GM21528 (cell line): Measurements from ENCODE around the gene VANGL2.
"Not testable (repeated sequence)": the region's sequence is repeated elsewhere in the genome, so short reads cannot be mapped to it uniquely, and the experiment has no call there.

Source experiments
- ATAC-seq: cut with Tn5 transposase; IDR thresholded peaks from one replicate; pipeline ENCODE4 v1.9.1; 2021; ENCODE audit warnings: mild to moderate bottlenecking, moderate library complexity; ENCODE audit not compliant: unreplicated experiment, low FRiP score

The VANGL2 gene

DNA sequence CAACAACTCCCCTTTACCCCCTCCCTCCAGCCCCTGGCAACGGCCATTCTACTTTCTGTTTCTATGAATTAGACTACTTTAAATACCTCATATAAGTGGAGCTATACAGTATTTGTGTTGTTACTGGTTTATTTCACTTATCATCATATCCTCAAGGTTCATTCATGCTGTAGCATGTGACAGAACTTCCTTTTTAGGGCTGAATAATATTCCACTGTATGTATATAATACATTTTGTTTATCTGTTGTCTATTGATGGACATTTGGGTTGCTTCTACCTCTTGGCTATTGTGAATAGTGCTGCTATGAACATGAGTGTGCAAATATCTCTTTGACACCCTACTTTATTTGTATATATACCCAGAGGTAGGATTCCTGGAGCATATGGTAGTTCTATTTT is 31.3 kb upstream of the VANGL2 start:
- ATAC-seq: no peak

DNA sequence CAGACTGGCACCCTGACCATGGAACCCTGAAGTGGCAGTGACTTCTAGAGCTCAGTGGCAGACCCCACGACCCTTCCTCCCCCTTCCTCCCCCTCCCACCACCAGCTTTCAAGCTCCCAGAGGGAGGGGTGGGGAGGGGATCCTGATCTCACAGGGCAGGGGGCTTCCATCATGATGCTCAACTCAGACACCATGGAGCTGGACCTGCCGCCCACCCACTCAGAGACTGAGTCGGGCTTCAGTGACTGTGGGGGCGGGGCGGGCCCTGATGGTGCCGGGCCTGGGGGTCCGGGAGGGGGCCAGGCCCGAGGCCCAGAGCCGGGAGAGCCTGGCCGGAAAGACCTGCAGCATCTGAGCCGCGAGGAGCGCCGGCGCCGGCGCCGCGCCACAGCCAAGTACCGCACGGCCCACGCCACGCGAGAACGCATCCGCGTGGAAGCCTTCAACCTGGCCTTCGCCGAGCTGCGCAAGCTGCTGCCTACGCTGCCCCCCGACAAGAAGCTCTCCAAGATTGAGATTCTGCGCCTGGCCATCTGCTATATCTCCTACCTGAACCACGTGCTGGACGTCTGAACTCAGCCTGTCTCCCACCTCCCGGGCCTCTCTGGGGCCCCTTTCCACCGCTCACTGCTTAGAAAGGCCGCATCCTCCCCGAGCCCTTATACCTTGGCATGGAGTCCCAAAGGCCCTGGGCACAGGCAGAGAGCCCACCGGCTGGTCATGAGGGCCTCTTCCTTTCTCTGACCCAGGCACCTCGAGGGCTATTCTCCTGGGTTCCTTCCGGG is 29.6 kb upstream of the VANGL2 start:
- no peak for ATAC-seq

DNA sequence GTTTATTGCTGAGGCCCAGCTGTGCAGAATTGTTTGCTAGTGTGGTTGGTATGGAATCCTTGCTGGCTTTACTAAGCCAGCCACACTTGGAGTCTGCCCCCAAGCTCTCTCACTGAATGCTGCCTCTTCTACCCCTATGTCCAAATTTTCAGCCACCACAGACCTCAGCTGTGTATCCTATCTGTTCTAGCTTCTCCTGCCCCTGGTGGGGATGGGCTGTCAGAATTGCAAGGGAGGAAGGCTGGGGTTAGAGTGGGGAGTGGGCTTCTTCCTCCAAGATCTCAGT is 29.1 kb upstream of the VANGL2 start:
- no peak for ATAC-seq

DNA sequence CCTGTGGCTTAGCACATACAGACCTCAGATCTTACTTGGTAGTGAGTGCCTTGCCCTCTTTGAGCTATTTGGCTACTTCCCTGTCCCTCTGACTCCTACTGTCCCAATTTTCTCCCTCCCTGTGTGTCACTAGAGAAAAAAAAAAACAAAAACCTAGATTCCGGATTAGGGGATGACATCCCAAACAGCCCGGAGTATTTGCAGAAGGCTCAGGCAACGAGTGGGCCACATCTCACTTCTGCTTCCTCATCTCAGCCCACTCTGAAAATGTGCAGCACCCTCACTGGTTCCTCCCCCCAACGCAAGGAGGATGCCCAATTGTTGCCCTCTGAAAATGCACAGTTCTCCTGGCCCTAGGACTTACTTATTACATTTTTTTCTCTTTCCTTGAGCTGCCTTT is 28.6 kb upstream of the VANGL2 start:
- ATAC-seq: no peak

DNA sequence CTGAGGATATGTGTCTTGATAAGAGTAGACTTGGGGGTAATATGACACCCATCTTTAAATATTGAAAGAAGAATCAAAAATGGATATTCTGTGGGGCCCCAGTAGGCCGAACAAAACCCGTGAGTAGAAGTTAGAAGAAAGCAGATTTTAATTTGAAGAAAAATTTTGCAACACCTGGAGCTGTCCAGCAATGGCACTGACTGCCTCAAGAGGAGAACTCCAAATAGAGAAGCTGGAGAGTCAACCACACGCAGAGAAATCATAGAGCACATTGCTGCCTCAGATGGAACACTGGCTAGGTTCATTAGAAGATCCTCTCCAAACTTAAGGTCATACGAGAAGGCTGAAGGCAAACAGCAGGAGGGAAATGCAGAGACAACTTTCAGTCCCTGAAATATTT is 26.7 kb upstream of the VANGL2 start:
- ATAC-seq: no peak

DNA sequence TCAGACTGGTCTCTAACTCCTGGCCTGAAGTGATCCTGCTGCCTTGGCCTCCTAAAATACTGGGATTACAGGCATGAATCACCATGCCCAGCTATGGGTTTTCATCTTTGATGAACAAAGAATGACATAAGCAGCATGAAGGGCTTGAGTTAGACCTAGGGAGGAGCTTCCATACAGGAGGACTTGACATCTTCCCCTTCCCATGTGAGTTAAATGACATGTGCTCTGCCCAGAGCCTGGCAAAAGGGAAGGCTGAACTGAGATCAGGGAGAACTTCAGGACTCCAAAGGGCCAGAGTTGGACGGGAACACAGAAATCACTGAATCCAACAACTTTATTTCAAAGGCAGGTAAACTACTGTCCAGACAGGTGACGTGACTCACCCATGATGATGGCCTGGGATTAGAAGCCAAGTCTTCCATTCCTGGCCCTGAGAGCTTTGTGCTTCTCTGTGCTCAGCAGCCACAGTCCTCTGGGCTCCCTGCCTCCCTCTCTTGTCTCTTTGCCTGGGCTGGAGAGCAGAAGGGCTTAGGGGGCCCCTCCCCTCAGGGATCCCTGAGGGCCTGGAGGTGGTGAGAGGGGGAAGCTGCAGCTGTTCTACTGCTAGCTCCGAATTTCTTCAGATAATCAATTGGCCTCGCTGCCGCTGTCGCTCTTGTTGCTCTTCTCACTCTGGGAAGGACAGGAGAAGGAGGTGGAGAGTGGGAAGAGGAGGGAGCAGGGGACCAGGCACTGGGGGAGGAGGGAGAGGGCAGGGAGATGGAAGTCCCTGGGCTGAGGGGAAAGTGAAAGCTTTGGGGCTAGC is 25.9 kb upstream of the VANGL2 start:
- ATAC-seq: no peak

DNA sequence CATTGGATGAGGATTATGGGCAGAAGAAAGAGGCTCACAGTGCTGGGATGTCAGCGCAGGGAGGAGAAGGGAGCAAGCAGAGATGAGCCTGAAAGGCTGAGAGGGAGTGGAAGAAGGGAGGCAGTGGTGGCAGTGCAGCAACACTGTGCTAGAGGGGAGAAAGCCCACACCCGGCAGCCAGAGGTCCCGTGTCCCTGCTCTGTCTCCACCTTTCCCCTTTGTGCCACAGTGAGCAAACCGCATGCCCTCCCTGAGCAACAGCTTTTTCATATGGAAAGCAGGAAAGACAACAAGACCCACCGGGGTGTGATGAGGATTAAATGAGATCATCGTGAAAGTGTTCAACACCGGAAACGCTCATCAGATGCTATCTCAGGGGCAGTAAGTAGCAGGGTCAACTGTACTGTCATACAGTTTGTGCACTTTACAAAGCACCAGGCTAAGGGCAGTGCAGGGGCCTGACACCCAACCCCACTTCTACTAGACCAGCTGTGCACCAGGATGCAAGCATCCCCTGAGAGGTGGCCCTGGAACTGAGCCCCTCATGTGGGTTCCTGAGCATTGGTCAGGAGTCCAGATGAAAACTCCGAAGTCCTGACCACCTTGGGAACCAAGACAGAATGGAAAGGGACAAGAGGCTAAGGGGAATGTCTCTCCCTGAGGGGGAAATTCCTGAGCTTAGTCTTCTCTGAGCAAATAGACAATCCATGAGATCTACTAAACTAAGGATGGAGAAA is 24.4 kb upstream of the VANGL2 start:
- ATAC-seq: no peak

DNA sequence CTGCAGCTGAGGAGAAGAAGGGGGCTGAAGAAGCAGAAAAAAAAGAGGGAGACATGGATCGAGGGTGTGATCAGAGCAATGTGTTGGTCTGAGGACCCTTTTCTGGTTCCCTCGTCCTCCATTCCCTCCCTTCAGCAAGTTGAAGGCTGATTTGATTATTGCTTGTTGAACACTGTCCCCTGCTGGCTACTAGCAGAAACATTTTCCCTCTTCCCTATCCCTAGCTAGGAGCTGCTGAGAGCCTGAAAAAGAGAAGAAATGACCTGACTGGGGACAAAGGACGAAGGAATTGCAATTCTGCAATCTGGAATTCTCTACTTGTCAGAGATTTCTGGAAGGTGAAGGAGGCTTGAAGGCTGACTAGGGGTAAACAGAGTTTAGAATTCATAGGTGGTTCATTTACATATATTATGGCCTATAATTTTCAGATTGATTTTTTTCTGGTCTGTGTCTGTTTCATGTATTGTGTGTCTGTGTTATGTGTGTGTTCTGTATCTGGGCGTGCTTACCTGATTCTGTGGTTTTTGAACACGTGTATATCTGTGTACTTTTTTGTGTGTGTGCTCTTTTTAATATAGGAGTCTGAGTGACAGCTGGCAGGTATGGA is 23.7 kb upstream of the VANGL2 start:
- no peak for ATAC-seq

DNA sequence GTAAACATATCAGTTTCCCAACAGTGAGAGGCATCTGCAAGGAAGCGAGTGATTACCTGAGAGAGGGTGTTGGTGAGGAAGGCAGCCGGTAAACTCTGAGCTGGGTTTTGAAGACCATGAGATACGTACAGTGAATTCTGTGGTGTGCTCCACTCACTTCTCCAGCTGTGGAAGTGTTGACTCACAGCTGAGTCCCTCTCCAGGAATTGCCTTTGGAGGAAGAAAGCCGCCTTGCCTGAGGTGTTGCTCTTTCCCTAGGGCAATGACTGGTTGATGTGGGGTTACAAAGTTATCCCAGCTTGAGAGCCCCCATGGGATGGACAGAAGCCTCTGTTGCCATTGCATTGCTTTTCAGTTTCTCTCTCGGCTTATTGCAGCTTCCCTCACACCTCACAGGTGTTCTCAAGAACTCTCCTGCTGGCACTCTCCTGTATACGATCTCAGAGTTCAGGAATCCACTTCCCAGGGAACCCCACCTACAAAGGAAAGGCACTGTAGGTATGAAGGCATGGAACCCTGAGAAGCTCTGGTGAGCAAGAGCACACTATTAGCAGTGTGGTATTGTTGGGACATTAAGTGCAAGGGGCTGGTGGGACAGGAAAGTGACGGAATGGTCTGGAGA is 22.7 kb upstream of the VANGL2 start:
- no peak for ATAC-seq

DNA sequence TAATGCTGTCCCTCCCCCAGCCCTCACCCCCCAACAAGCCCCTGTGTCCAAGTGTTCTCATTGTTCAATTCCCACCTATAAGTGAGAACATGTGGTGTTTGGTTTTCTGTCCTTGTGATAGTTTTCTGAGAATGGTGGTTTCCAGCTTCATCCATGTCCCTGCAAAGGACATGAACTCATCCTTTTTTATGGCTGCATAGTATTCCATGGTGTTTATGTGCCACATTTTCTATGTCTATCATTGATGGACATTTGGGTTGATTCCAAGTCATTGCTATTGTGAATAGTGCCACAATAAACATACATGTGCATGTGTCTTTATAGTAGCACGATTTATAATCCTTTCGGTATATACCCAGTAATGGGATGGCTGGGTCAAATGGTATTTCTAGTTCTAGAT is 15.6 kb upstream of the VANGL2 start:
- not testable (repeated sequence) for ATAC-seq

DNA sequence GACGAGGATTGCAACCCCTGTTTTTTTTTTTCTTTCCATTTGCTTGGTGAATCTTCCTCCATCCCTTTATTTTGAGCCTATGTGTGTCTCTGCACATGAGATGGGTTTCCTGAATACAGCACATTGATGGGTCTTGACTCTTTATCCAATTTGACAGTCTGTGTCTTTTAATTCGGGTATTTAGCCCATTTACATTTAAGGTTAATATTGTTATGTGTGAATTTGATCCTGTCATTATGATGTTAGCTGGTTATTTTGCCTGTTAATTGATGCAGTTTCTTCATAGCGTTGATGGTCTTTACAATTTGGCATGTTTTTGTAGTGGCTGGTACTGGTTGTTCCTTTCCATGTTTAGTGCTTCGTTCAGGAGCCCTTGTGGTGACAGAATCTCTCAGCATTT is 12.0 kb upstream of the VANGL2 start:
- ATAC-seq: not testable (repeated sequence)

DNA sequence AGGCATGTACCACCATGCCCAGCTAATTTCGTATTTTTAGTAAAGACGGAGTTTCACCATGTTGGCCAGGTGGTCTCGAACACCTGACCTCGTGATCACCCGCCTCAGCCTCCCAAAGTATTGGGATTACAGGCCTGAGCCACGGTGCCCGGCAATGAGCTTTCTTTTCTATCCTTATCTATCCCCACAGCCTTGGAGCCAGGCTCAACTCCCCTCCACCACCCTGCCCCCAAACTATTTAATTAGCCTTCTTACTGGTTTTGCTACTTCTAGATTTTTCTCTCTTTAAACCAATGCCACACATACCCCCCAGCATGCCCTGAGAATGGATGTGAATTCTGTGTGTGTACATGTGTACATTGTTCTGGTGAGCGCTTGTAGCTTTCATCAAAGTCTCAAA is 5.7 kb upstream of the VANGL2 start:
- ATAC-seq: no peak

DNA sequence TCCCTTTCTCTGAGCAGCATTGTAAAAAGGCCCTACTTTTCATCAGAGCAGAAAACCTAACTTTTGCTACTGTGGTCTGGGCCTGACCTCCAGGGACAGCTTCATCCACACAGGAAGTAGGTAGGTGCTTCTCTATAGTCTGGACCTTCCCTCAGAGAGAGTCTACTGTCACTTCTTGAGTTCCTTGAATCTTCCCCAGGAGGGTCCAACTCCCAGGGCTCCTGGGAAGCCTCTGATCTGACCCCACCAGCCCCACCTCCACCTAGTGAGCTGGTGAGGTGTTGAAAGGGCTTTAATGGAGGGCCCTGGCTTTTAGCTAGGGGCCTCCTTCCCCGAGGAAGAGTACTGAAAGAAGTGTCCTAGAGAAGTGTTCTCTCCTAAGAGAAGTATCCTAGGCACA is 2.7 kb upstream of the VANGL2 start:
- no peak for ATAC-seq

DNA sequence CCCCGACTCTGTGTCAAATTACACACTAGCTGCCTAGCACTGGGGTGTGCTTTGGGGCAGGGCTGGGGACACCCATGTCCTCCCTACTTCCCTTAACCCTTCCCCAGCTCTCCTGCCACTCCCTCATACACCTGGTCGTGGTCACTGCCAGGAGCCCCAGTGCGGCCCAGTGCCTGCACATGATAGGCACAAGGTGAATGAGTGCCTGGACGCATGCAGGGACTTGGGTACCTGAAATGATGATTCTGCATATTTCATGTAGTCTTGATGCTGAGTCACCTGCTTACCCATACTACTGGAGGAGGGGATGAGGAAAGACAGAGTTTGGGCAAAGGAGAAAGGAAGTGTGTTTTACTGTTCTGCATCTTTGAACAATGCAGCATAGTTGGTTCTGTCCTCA is 1.5 kb upstream of the VANGL2 start:
- no peak for ATAC-seq

DNA sequence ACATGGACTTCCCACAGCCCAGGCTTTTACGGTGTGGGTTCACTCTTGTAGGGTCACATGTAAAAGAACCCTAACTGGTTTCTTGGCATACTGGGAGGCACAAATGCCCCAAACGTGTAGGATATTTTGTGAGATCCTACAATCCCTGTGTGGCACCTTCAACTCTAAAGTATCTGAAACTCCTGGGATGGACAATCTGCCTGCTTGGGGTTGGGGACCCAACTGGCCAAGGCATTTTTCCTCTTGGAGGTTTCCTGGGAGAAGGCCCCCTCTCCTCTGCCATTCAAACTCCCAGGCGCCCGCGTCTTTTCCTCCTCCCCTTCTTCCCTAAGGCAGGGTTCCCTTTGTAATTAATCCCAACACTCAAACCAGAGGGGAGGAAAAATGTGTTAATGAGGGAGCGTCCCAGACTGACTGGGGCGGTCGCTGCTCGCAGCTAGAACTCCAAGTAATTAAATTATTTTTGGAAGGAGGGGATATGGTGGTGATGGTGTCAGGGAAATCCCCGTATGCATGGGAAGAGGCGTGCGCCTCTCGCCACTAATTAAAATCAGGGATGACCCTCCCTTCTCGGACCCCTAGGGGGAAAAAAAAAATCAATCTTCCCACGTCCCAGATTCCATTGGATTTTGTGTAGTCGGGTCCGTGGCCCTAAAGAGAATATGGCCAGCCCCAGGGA is 681 bp upstream of the VANGL2 start:
- no peak for ATAC-seq

DNA sequence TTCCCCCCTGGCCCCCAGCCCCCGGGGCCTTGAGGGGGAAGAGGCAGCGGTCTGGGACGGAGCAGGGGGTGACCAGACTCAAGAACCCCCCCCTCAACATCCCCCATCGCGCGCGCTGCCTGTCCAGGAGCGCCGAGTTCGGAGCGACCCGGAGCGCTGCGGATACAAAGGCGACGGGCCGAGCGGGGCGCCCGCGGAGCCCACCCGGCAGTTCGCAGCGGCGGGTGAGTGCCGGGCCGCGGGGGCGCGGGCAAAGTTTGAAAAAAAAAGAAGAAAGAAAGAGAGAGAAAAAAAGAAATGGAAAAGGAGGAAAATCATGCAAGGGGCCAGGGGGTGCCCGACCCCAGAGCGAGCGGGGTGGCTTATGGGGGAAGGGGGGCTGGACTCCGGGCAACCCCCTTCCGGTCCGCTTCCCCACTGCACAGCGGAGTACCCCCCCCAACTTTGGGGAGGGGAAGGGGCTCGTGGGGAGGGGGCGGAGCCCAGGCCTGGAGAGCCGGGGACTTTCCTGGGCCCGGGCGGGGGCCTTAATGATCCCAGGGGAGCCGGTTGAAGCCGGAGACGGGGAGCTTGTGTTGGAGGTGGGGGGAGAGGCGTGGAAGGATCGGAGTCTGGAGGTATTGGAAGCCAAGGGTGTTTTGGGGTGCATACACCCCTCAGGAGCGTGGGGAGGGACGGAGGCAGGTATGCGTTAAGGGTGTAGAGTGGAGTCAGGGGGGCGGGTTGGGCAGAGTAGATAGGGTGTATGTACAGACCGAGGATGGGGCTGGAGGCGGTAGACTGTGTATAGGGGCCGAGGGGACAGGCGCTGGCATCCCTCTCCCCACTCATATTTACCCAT is 502 bp downstream of the VANGL2 start:
- no peak for ATAC-seq

DNA sequence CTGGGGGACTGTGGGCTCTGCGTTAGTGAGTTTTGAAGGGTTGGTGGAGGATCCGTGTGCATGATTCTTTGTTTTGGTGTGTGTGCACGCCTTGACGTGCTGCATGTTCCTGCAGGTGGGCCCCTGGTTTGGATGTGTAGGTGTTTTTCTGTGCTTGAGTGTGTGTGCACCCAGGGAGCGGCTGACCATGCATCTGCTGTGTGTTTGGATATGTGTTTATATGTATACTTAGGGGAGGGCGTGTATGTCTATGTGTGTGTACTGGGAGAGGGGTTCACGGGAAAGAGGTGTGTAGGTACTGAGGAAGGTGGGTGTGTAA is 1.1 kb downstream of the VANGL2 start:
- no peak for ATAC-seq

DNA sequence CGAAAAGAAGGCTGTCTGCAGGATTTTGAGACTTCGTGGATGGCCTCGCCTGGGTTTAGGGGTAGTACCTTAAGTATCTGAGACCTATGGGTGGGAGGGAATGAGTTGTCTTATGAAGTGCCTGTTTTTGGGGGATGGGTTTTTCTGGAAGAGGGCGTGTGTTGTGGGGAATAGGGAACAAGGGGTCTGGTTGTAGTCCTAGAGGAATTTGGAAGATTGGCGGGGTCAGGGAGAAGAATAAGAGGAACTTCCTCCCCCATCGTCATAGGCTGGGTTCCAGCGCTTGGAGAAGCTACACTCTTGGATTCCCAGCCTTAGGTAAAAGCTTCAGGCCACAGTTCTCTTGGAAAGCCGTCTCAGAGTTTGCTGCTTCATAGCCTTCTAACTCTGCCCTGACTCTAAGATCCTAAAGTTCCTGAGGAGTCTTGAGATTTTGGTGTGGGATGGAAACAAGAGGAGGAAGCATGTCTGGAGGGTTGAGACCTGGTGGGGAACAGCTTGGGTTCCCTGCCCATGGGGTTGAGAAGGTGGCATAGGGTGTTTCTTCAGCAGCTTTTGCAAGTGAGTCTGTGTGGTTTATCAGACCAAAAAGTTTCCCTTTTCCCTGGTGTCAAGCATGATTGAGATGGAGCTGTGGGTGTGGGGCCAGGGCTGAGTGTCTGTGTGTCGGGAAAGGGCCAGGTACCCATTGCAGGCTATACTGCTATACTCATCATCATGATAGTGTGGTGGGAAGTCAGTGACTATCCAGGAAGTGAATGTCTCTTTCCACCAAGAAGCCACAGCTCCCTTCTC is 1.8 kb downstream of the VANGL2 start:
- ATAC-seq: no peak

DNA sequence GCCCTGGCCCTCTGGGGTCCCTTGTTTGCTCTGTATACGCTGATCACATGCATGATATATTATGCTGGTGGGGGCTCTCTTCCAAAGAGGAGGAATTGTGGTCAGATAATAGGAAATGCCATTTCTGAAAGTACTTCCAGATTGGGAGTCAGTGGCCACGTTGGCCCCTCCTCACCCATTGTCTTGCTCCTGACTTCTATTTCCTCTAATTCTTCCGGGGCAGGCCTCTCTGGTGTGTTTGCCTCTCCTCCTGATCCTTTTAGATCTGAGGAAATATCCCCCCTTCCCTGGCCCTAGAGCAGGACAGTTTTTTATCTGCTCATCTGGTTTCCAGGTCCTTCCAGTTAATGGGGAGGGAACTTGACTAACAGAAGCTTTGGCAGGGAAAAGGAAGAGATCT is 2.9 kb downstream of the VANGL2 start:
- ATAC-seq: no peak
